ENCODE results near the gene ADCY9.
"Not testable (repeated sequence)": the region's sequence is repeated elsewhere in the genome, so short reads cannot be mapped to it uniquely, and the experiment has no call there.

The ADCY9 gene

DNA sequence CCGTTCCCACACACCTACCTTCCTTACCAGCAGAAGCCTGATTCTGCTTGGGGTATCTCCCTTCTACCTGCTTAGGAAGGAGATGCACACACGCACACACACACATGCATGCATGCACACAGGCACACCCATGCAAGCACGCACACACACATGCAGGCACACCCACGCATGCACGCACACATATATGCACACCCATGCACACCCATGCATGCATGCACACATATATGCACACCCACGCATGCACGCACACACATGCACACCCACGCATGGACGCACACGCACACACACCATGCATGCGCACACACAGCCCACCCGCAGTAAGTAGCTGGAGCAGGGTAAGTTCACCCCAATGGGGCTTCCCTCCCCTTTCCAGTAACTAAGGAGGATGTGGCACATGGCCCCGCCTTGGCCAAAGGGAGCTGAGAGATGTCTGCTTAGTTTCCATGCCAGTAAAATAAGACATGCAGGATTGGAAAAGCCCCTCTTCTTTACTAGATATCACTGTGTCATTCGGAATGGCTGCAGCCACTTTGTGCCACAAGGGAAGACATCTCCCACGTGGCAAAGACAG lies 33.7 kb downstream of the ADCY9 start:
- no peak for DNase-seq (ENCODE audit: low read depth in 2 of 2)
- TF ChIP-seq CTCF (IDR thresholded peaks at IDR 0.05; ENCODE audit: low read depth, low read length): no peak

DNA sequence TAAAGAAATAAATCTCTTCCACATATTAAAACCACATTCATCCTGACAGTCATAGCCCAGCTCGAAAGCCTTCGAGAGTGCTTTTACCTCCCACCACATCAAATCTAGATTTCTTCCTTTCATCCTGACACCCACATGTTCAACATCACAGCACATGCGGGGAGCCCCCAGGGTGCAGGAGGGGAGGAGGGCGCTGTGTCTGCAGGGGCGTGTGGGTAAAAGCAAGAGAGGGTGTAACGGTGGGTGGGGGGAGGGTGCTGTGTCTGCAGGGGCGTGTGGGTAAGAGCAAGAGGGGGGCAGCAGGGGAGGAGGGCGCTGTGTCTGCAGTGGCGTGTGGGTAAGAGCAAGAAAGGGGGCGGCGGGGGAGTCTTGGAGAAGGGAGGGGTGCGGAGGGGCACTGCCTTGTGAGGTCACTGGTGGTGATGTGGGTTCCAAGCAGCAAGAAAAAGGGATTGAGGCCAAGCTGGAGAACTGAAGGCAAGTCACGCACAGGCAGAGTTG lies 34.7 kb downstream of the ADCY9 start:
- no peak for TF ChIP-seq CTCF (IDR thresholded peaks at IDR 0.05; ENCODE audit: low read depth, low read length)
- DNase-seq (ENCODE audit: low read depth in 2 of 2): no peak
- H3K4me3 ChIP-seq (replicated peaks in 1 of 2; ENCODE audit: low read depth in 2 of 2, low read length in 2 of 2): no peak overlapping the region

More for the DNA sequence above, 33.7 kb downstream of the ADCY9 start:
- H3K4me3 ChIP-seq (replicated peaks in 1 of 2; ENCODE audit: low read depth in 2 of 2, low read length in 2 of 2): no peak overlapping the region

GRCh38 chr16:4081047-4081446 lies 35.2 kb downstream of the ADCY9 start:
- H3K4me3 ChIP-seq (replicated peaks in 1 of 2; ENCODE audit: low read depth in 2 of 2, low read length in 2 of 2): no peak overlapping the region
- no peak for DNase-seq (ENCODE audit: low read depth in 2 of 2)
- no peak for TF ChIP-seq CTCF (IDR thresholded peaks at IDR 0.05; ENCODE audit: low read depth, low read length)

GRCh38 chr16:4077174-4077649 lies 39.0 kb downstream of the ADCY9 start:
- no peak for DNase-seq (ENCODE audit: low read depth in 2 of 2)
- no peak for TF ChIP-seq CTCF (IDR thresholded peaks at IDR 0.05; ENCODE audit: low read depth, low read length)
- H3K4me3 ChIP-seq (replicated peaks in 1 of 2; ENCODE audit: low read depth in 2 of 2, low read length in 2 of 2): no peak overlapping the region

DNA sequence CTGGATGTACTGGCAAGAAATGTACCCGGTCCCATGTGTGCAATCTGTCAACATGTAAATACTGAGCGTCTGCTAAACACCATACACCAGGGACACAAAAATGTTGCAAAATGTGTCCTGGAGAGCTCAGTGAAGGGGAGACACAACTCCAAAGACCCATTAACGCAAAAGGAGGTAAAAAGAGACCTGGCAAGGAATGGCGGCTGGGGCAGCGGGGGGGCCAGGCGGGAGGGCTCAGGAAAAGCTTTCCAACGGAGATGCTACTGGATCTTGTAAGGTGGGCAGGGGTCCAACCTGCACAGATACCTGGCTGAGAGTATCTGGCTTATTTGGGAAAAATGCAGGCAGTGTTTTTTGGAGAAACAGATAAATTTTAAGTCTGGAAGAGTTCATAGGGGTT lies 40.7 kb downstream of the ADCY9 start:
- no peak overlapping the region for H3K4me3 ChIP-seq (replicated peaks in 1 of 2; ENCODE audit: low read depth in 2 of 2, low read length in 2 of 2)
- no peak for TF ChIP-seq CTCF (IDR thresholded peaks at IDR 0.05; ENCODE audit: low read depth, low read length)
- no peak for DNase-seq (ENCODE audit: low read depth in 2 of 2)

GRCh38 chr16:4073150-4073549 lies 43.1 kb downstream of the ADCY9 start:
- DNase-seq (ENCODE audit: low read depth in 2 of 2); H3K4me3 ChIP-seq (replicated peaks in 1 of 2; ENCODE audit: low read depth in 2 of 2, low read length in 2 of 2): not testable (repeated sequence)

- no peak overlapping the region for H3K4me3 ChIP-seq (replicated peaks in 1 of 2; ENCODE audit: low read depth in 2 of 2, low read length in 2 of 2)
- TF ChIP-seq CTCF (IDR thresholded peaks at IDR 0.05; ENCODE audit: low read depth, low read length): no peak
- DNase-seq (ENCODE audit: low read depth in 2 of 2): no peak
These were observed 44.3 kb downstream of the ADCY9 start for GRCh38 chr16:4071686-4072561.
